CD4-positive, alpha-beta T cell treated with Interferon alpha-2 for 1 hour (primary cell): ENCODE measurements around the gene CASTOR2.
"Not testable (repeated sequence)": the region's sequence is repeated elsewhere in the genome, so short reads cannot be mapped to it uniquely, and the experiment has no call there.

Experiments used
- DNase-seq, 2 donors: peaks; one replicate each; pipeline ENCODE4 v3.0.0-alpha.2; 2020 to 2022

The CASTOR2 gene

DNA sequence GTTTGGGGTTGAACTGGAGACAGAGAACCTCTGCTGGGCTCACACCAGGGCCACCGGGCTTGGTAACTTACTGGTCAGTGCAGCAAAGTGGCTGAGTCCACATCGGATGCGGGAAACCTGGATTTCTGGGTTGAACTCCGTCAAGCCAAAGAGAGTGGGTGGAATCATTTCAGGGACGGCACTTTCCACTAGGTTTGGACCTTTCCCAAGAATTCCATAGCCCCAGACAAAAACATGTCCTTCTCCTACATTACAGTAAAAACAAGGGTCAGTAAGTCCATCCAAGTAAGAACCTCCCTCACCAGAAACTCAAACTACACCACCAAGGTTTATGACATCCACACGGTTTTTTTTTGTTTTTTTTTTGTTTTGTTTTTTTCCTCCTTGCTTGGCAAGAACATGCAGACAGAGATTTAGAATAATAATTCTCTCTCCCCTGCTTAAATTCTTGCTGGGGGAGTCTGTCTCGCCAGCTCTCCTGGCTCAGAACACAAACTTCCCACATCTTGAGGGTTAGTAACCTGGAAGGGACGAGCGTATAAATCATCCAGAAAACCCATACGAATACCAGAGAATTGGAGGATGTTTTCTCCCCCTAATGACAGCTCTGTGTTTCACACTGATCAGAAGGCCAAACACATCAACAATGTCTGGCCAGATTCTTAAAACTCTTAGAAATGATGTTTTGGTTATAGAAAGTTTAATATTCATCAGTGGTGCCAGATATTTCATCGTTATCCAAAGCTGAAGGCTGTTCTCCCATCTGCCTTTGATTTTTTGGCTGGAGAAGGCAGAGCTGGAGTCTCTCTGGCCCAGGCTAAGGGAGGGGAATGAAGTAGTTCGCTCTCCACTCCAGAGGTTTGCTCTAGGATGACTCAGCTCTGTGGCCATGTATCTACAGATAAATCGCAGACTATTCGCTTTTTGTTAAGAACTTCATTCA lies 91.6 kb downstream of the CASTOR2 start:
- DNase-seq, result no peak

DNA sequence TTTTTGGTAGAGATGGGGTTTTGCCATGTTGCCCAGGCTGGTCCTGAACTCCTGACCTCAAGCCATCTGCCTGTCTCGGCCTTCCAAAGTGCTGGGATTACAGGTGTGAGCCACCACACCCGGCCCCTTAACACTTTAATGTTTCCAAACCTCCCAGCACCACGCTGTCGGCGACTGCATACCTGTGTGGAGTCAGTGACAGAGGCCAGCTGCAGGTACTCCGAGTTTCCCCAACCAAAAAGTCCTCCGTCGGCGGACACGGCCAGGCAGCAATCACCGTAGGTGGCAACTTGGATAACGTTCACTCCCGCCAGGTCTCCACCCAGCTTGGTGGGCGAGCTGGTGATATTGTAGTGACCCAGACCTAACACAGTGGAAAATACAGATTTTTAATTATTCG lies 93.9 kb downstream of the CASTOR2 start:
- no peak for DNase-seq

DNA sequence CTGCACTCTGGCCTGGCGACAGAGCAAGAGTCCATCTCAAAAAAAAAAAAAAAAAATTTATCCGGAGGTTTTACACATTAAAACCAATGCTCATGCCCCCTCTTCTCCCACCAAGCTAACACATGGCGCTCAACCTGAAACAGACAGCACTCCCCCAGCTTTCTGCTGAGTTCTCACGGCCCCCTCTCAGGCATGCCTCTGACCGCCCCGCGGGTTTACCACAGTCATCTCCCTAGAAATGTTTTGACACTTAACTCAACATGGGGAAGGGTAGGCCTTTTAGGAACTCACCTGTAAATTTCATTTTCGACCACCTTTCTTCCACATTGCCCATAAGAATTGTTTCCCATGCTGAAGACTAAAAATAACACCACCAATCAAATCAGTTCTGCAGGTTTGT lies 99.8 kb downstream of the CASTOR2 start:
- no peak for DNase-seq

- no peak for DNase-seq
These were observed 100.3 kb downstream of the CASTOR2 start for GRCh38 chr7:75064801-75065200.

- no peak for DNase-seq
These were observed 102.0 kb downstream of the CASTOR2 start for GRCh38 chr7:75066521-75066920.

GRCh38 chr7:75072981-75073283 lies 108.4 kb downstream of the CASTOR2 start:
- no peak for DNase-seq

GRCh38 chr7:75074262-75074641 lies 109.7 kb downstream of the CASTOR2 start:
- not testable (repeated sequence) for DNase-seq
